HG03520 (cell line): ENCODE results near the gene FIZ1.
"Not testable (repeated sequence)": the region's sequence is repeated elsewhere in the genome, so short reads cannot be mapped to it uniquely, and the experiment has no call there.

Experiments
- ATAC-seq: cut with Tn5 transposase; IDR thresholded peaks from one replicate; pipeline ENCODE4 v1.9.1; 2021; ENCODE audit warnings: mild to moderate bottlenecking, moderate library complexity; ENCODE audit not compliant: unreplicated experiment

FIZ1 gene

GRCh38 chr19:55578031-55578760, 21.1 kb downstream of the FIZ1 start:
- ATAC-seq = no peak

- no peak for ATAC-seq
Observed at GRCh38 chr19:55576746-55577145, 22.6 kb downstream of the FIZ1 start.

GRCh38 chr19:55573929-55574328, 25.4 kb downstream of the FIZ1 start:
- not testable (repeated sequence) for ATAC-seq

GRCh38 chr19:55569477-55569876, 29.8 kb downstream of the FIZ1 start:
- not testable (repeated sequence) for ATAC-seq

- ATAC-seq = no peak
Observed at GRCh38 chr19:55567708-55568328, 31.5 kb downstream of the FIZ1 start.

- no peak for ATAC-seq
Observed at GRCh38 chr19:55566823-55567222, 32.5 kb downstream of the FIZ1 start.

GRCh38 chr19:55563261-55563690, 36.0 kb downstream of the FIZ1 start:
- no peak for ATAC-seq

GRCh38 chr19:55559684-55560083, 39.6 kb downstream of the FIZ1 start:
- no peak for ATAC-seq

- ATAC-seq = no peak
Observed at GRCh38 chr19:55554741-55555152, 44.6 kb downstream of the FIZ1 start.

- no peak for ATAC-seq
Observed at GRCh38 chr19:55554302-55554701, 45.0 kb downstream of the FIZ1 start.

GRCh38 chr19:55553217-55554182, 45.8 kb downstream of the FIZ1 start:
- no peak for ATAC-seq

- ATAC-seq = no peak
Observed at GRCh38 chr19:55552620-55553019, 46.7 kb downstream of the FIZ1 start.

GRCh38 chr19:55552206-55552605, 47.1 kb downstream of the FIZ1 start:
- ATAC-seq = no peak

- no peak for ATAC-seq
Observed at GRCh38 chr19:55550321-55550650, 49.0 kb downstream of the FIZ1 start.

GRCh38 chr19:55549500-55550320, 49.6 kb downstream of the FIZ1 start:
- no peak for ATAC-seq

- no peak for ATAC-seq
Observed at GRCh38 chr19:55546822-55547614, 52.3 kb downstream of the FIZ1 start.

GRCh38 chr19:55546011-55546410, 53.3 kb downstream of the FIZ1 start:
- no peak for ATAC-seq

GRCh38 chr19:55545443-55545842, 53.9 kb downstream of the FIZ1 start, which contains the start of gene SBK3:
Gene SBK3, minus strand, starts transcription at chr19:55545543. Its CDS starts 0 bp downstream, at chr19:55545543.
- no peak for ATAC-seq

GRCh38 chr19:55544776-55545439, 54.4 kb downstream of the FIZ1 start:
- ATAC-seq = no peak
